HG03103 (cell line): Measurements from ENCODE around the gene KRTAP4-12.
"Not testable (repeated sequence)": the region's sequence is repeated elsewhere in the genome, so short reads cannot be mapped to it uniquely, and the experiment has no call there.

Experiments used
- ATAC-seq: cut with Tn5 transposase; IDR thresholded peaks from one replicate; pipeline ENCODE4 v1.9.1; 2021; ENCODE audit warnings: low read depth; ENCODE audit not compliant: unreplicated experiment

KRTAP4-12 gene

GRCh38 chr17:41127371-41127770 lies 3.4 kb upstream of the KRTAP4-12 start:
- ATAC-seq: no peak

GRCh38 chr17:41126412-41126811 lies 2.4 kb upstream of the KRTAP4-12 start:
- no peak for ATAC-seq

GRCh38 chr17:41125064-41125463 lies 1.1 kb upstream of the KRTAP4-12 start:
- ATAC-seq: no peak

GRCh38 chr17:41123292-41123990 lies 541 bp downstream of the KRTAP4-12 start:
- not testable (repeated sequence) for ATAC-seq

GRCh38 chr17:41121742-41122141 lies 2.2 kb downstream of the KRTAP4-12 start:
- ATAC-seq: no peak

GRCh38 chr17:41119696-41120690 lies 4.0 kb downstream of the KRTAP4-12 start:
- not testable (repeated sequence) for ATAC-seq

GRCh38 chr17:41118721-41119120 lies 5.3 kb downstream of the KRTAP4-12 start:
- no peak for ATAC-seq

GRCh38 chr17:41117846-41118386 lies 6.1 kb downstream of the KRTAP4-12 start, which contains the start of gene KRTAP4-11:
TSS of gene KRTAP4-11 (minus strand) at chr17:41118373. CDS start at chr17:41118315, 58 bp downstream.
- not testable (repeated sequence) for ATAC-seq

GRCh38 chr17:41116297-41116696 lies 7.7 kb downstream of the KRTAP4-12 start:
- no peak for ATAC-seq

- ATAC-seq: no peak
Observed at GRCh38 chr17:41111151-41111885, 12.7 kb downstream of the KRTAP4-12 start.

GRCh38 chr17:41108728-41109386 lies 15.1 kb downstream of the KRTAP4-12 start:
- ATAC-seq: not testable (repeated sequence)

- ATAC-seq: no peak
Observed at GRCh38 chr17:41107941-41108450, 16.0 kb downstream of the KRTAP4-12 start.

GRCh38 chr17:41105347-41105746 lies 18.6 kb downstream of the KRTAP4-12 start, which contains the start of gene KRTAP4-9:
TSS of gene KRTAP4-9 (plus strand) at chr17:41105389. CDS start at chr17:41105389, 0 bp downstream.
- not testable (repeated sequence) for ATAC-seq

- not testable (repeated sequence) for ATAC-seq
Observed at GRCh38 chr17:41104386-41105038, 19.5 kb downstream of the KRTAP4-12 start.

GRCh38 chr17:41103896-41104295 lies 20.1 kb downstream of the KRTAP4-12 start:
- no peak for ATAC-seq

- no peak for ATAC-seq
Observed at GRCh38 chr17:41101586-41102259, 22.3 kb downstream of the KRTAP4-12 start, which contains the start of gene KRTAP4-16. TSS of gene KRTAP4-16 (minus strand) at chr17:41102209. CDS start at chr17:41102209, 0 bp downstream.

GRCh38 chr17:41099682-41100480 lies 24.1 kb downstream of the KRTAP4-12 start:
- not testable (repeated sequence) for ATAC-seq
